HepG2 (cell line): Measurements from ENCODE around the gene LASP1. TPM values are rescaled to one million over a fixed set of nuclear protein-coding genes. Genes with fewer than 3 reads are reported as not detected.

Source experiments
- CHD2 ChIP-seq: IDR thresholded peaks from 2 replicates; pipeline ENCODE4 v1.6.1; 2011; ENCODE audit warnings: low read depth, low read length, improper control_type of control experiment
- FOXK1 ChIP-seq: sonication (generic); formaldehyde crosslinking; IDR thresholded peaks from 2 replicates; pipeline ENCODE4 v1.4.0; 2020; ENCODE audit warnings: low read depth, missing genetic modification reagents, borderline replicate concordance
- HNRNPK ChIP-seq: fragments of 200-400 bp; formaldehyde crosslinking; IDR thresholded peaks from 2 replicates; pipeline ENCODE4 v1.6.1; 2018; ENCODE audit warnings: low read length, low read depth, moderate library complexity, mild to moderate bottlenecking; ENCODE audit not compliant: poor library complexity, severe bottlenecking
- IRX3 ChIP-seq: sonication (generic); formaldehyde crosslinking; IDR thresholded peaks from 2 replicates; pipeline ENCODE4 v1.8.1; 2023; ENCODE audit warnings: mild to moderate bottlenecking, low read depth, missing genetic modification reagents, borderline replicate concordance
- JARID2 ChIP-seq: sonication (generic); formaldehyde crosslinking; IDR thresholded peaks from 2 replicates; pipeline ENCODE4 v1.8.1; 2023; ENCODE audit warnings: missing genetic modification reagents, inconsistent platforms; ENCODE audit not compliant: insufficient replicate concordance
- KLF15 ChIP-seq: sonication (generic); formaldehyde crosslinking; IDR thresholded peaks from 2 replicates; pipeline ENCODE4 v1.8.1; 2023; ENCODE audit warnings: borderline replicate concordance, mild to moderate bottlenecking, inconsistent platforms, missing genetic modification reagents, mixed read lengths
- MAZ ChIP-seq, 2 experiments: sonication (generic) in 1 of 2; formaldehyde crosslinking in 1 of 2; IDR thresholded peaks; 2 replicates each; pipeline versions ENCODE4 v1.5.0 to v1.6.1; 2012 to 2020; ENCODE audit warnings: low read depth in 2 of 2, mild to moderate bottlenecking in 2 of 2, borderline replicate concordance in 1 of 2, improper control_type of control experiment in 1 of 2, low read length in 1 of 2, missing genetic modification reagents in 1 of 2, moderate library complexity in 1 of 2
- NAIF1 ChIP-seq: sonication (generic); formaldehyde crosslinking; IDR thresholded peaks from 2 replicates; pipeline ENCODE4 v1.5.0; 2020; ENCODE audit warnings: mild to moderate bottlenecking, missing genetic modification reagents, borderline replicate concordance
- PRPF4 ChIP-seq: fragments of 200-400 bp; formaldehyde crosslinking; IDR thresholded peaks from 2 replicates; pipeline ENCODE4 v1.6.1; 2016; ENCODE audit warnings: low read length, low read depth; ENCODE audit not compliant: poor library complexity, severe bottlenecking
- RAD21 ChIP-seq: fragments of 450-650 bp; formaldehyde crosslinking; IDR thresholded peaks from 2 replicates; pipeline ENCODE4 v1.5.0; 2020; ENCODE audit warnings: mild to moderate bottlenecking
- RBAK ChIP-seq: sonication (generic); formaldehyde crosslinking; IDR thresholded peaks from 2 replicates; pipeline ENCODE4 v1.5.1; 2020; ENCODE audit warnings: mild to moderate bottlenecking, missing genetic modification reagents
- SALL2 ChIP-seq: sonication (generic); formaldehyde crosslinking; IDR thresholded peaks from 2 replicates; pipeline ENCODE4 v1.8.1; 2023; ENCODE audit warnings: mild to moderate bottlenecking, missing genetic modification reagents, inconsistent platforms
- THAP8 ChIP-seq: sonication (generic); formaldehyde crosslinking; IDR thresholded peaks from 2 replicates; pipeline ENCODE4 v1.5.1; 2020; ENCODE audit warnings: missing genetic modification reagents, mild to moderate bottlenecking, borderline replicate concordance
- ZFP36L1 ChIP-seq: sonication (generic); formaldehyde crosslinking; IDR thresholded peaks from 2 replicates; pipeline ENCODE4 v1.8.0; 2022; ENCODE audit warnings: mild to moderate bottlenecking, missing genetic modification reagents, moderate library complexity
- ZNF264 ChIP-seq: sonication (generic); formaldehyde crosslinking; IDR thresholded peaks from 2 replicates; pipeline ENCODE4 v1.4.0; 2020; ENCODE audit warnings: missing genetic modification reagents
- ZNF282 ChIP-seq: fragments of 450-650 bp; IDR thresholded peaks from 2 replicates; pipeline ENCODE4 v1.6.1; 2018; ENCODE audit not compliant: partially characterized antibody
- ZNF7 ChIP-seq: IDR thresholded peaks from 2 replicates; pipeline ENCODE4 v1.6.1; 2016; ENCODE audit warnings: missing biosample characterization, missing genetic modification reagents
- ZNF816 ChIP-seq: sonication (generic); formaldehyde crosslinking; IDR thresholded peaks from 2 replicates; pipeline ENCODE4 v1.8.0; 2022; ENCODE audit warnings: missing genetic modification reagents, mild to moderate bottlenecking, borderline replicate concordance
- polyA plus RNA-seq, 8 experiments: library from polyadenylated mRNA; depleted of rRNA in 3 of 8; stranded (reverse) in 7 of 8; unstranded in 1 of 8; fragments of >200 nt; fragmentation: Illumina TruSeq in 4 of 8; extraction: Trizol in 4 of 8; gene quantifications; 2 replicates each; pipeline versions ENCODE4 v1.2.1 to v1.2.3, GENCODE V29; 2011 to 2016; ENCODE audit warnings: low read depth in 4 of 8, missing spikeins in 1 of 8, mixed read lengths in 1 of 8; ENCODE audit not compliant: insufficient read depth in 1 of 8
- total RNA-seq, 5 experiments: library from RNA; depleted of rRNA; stranded (reverse); fragments of >200 nt; fragmentation: Illumina TruSeq; extraction: Trizol; gene quantifications; 2 replicates each; pipeline ENCODE4 v1.2.3, GENCODE V29; 2016; ENCODE audit warnings: low read depth in 1 of 5
- TF ChIP-seq, protein P1 (sequence below): sonication (generic); formaldehyde crosslinking; IDR thresholded peaks from 2 replicates; pipeline ENCODE4; 2020; ENCODE audit warnings: missing genetic modification reagents, mild to moderate bottlenecking, borderline replicate concordance
- TF ChIP-seq, protein P2 (sequence below): sonication (generic); formaldehyde crosslinking; IDR thresholded peaks from 2 replicates; pipeline ENCODE4 v1.5.1; 2020; ENCODE audit warnings: mild to moderate bottlenecking, moderate library complexity, missing genetic modification reagents
- TF ChIP-seq, protein P3 (sequence below): sonication (generic); formaldehyde crosslinking; IDR thresholded peaks from 2 replicates; pipeline ENCODE4 v1.4.0; 2020; ENCODE audit warnings: missing genetic modification reagents; ENCODE audit errors: not compliant biosample characterization

The LASP1 gene
- total and polyA plus RNA-seq, 2 of the 13 experiments (the other 11 are each of a cell fraction or from before 2014, with no cell fraction given) = 70.1 to 97.0 TPM

GRCh38 chr17:38871247-38872015 is 1.6 kb downstream of the LASP1 start (continued):
- TF ChIP-seq RBAK = no peak
- peak; percentile 80; the same call in 1 of the 2 replicates for TF ChIP-seq ZNF264
- no peak for TF ChIP-seq HNRNPK
- peak; percentile 73; the same call in 1 of the 2 replicates for TF ChIP-seq FOXK1 (CRISPR knock-in tag)
- no peak for TF ChIP-seq ZNF282
- TF ChIP-seq KLF15 (CRISPR knock-in tag) = no peak
- TF ChIP-seq ZNF816 (CRISPR knock-in tag) = no peak
- no peak for TF ChIP-seq PRPF4
- peak; percentile 78; the same call in 1 of the 2 replicates for TF ChIP-seq SALL2 (CRISPR knock-in tag)
- TF ChIP-seq ZFP36L1 (CRISPR knock-in tag) = peak; percentile 58; the same call in 1 of the 2 replicates
- TF ChIP-seq, protein P1, sequence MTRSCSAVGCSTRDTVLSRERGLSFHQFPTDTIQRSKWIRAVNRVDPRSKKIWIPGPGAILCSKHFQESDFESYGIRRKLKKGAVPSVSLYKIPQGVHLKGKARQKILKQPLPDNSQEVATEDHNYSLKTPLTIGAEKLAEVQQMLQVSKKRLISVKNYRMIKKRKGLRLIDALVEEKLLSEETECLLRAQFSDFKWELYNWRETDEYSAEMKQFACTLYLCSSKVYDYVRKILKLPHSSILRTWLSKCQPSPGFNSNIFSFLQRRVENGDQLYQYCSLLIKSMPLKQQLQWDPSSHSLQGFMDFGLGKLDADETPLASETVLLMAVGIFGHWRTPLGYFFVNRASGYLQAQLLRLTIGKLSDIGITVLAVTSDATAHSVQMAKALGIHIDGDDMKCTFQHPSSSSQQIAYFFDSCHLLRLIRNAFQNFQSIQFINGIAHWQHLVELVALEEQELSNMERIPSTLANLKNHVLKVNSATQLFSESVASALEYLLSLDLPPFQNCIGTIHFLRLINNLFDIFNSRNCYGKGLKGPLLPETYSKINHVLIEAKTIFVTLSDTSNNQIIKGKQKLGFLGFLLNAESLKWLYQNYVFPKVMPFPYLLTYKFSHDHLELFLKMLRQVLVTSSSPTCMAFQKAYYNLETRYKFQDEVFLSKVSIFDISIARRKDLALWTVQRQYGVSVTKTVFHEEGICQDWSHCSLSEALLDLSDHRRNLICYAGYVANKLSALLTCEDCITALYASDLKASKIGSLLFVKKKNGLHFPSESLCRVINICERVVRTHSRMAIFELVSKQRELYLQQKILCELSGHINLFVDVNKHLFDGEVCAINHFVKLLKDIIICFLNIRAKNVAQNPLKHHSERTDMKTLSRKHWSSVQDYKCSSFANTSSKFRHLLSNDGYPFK (CRISPR knock-in tag) = no peak; the same call in 1 of the 2 replicates
- TF ChIP-seq CHD2 = peak; percentile 40; the same call in 1 of the 2 replicates
- TF ChIP-seq MAZ (IDR thresholded peaks at IDR 0.05; ENCODE audit: borderline replicate concordance, low read depth, low read length) = peak; percentile 90
- peak; percentile 70 for TF ChIP-seq MAZ (CRISPR knock-in tag; IDR thresholded peaks at IDR 0.05; ENCODE audit: low read depth)
- no peak for TF ChIP-seq NAIF1
- no peak for TF ChIP-seq IRX3
- TF ChIP-seq THAP8 (CRISPR knock-in tag) = no peak; the same call in 1 of the 2 replicates
- no peak for TF ChIP-seq JARID2 (CRISPR knock-in tag)
- TF ChIP-seq, protein P2, sequence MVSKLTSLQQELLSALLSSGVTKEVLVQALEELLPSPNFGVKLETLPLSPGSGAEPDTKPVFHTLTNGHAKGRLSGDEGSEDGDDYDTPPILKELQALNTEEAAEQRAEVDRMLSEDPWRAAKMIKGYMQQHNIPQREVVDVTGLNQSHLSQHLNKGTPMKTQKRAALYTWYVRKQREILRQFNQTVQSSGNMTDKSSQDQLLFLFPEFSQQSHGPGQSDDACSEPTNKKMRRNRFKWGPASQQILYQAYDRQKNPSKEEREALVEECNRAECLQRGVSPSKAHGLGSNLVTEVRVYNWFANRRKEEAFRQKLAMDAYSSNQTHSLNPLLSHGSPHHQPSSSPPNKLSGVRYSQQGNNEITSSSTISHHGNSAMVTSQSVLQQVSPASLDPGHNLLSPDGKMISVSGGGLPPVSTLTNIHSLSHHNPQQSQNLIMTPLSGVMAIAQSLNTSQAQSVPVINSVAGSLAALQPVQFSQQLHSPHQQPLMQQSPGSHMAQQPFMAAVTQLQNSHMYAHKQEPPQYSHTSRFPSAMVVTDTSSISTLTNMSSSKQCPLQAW (CRISPR knock-in tag) = peak; percentile 96
- no peak for TF ChIP-seq ZNF7 (CRISPR knock-in tag)
- TF ChIP-seq, protein P3, sequence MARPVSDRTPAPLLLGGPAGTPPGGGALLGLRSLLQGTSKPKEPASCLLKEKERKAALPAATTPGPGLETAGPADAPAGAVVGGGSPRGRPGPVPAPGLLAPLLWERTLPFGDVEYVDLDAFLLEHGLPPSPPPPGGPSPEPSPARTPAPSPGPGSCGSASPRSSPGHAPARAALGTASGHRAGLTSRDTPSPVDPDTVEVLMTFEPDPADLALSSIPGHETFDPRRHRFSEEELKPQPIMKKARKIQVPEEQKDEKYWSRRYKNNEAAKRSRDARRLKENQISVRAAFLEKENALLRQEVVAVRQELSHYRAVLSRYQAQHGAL = no peak
- peak; percentile 61 for TF ChIP-seq RAD21 (CRISPR knock-in tag)
